ENCODE data around the gene ESPL1. TPM values are rescaled to one million over a fixed set of nuclear protein-coding genes. Genes with fewer than 3 reads are reported as not detected.
"Not testable (repeated sequence)": the region's sequence is repeated elsewhere in the genome, so short reads cannot be mapped to it uniquely, and the experiment has no call there.

Gene ESPL1
- total RNA-seq, 1 experiment from 2014 or later, result 15.7 TPM

- DNase-seq (ENCODE audit: extremely low read depth, low read depth), result not testable (repeated sequence)
Observed at GRCh38 chr12:53332339-53332738, 64.2 kb downstream of the ESPL1 start.

- DNase-seq (ENCODE audit: extremely low read depth, low read depth), result no peak
Observed at GRCh38 chr12:53332744-53333143, 64.6 kb downstream of the ESPL1 start.

- DNase-seq (ENCODE audit: extremely low read depth, low read depth), result no peak
Observed at GRCh38 chr12:53333289-53333688, 65.2 kb downstream of the ESPL1 start.

DNA sequence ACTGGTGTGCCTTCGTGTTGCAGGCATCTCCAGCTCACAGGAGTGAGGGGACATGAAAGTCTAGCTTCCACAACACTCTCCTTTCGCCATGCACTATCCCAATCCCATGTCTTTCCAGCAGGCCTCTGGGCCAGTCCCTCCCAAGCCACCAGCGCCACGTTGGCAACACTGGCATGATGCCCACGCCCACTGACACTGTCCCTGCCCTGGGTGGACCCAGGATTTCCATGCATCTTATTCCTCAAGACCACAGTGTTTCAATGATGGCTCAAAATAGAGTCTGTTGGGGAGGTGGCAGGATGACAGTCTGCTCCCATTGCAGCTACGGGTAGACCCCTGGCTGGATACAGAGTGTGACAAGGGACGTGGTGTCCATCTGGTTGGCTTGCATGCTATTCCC lies 65.7 kb downstream of the ESPL1 start:
- no peak for DNase-seq (ENCODE audit: extremely low read depth, low read depth)

DNA sequence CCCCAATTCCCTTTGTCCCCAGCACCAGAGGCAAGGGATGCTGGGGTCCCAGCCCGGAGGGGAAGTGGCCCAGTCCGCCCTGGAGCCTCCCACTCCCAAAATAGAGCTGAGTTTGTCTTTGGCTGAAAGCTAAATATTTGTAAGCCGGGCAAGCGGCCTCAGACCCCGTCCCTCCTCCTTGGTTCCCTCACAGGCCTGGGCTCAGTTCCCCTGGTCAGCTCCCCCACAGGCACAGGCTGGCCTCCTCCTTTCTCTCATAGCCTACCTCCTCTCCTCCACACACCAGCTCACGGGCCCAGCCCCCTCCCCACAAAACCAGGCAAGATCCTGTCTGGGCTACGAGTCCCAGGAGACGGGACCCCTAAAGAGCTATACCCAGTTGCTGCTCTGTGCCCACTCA lies 66.7 kb downstream of the ESPL1 start:
- no peak for DNase-seq (ENCODE audit: extremely low read depth, low read depth)

DNA sequence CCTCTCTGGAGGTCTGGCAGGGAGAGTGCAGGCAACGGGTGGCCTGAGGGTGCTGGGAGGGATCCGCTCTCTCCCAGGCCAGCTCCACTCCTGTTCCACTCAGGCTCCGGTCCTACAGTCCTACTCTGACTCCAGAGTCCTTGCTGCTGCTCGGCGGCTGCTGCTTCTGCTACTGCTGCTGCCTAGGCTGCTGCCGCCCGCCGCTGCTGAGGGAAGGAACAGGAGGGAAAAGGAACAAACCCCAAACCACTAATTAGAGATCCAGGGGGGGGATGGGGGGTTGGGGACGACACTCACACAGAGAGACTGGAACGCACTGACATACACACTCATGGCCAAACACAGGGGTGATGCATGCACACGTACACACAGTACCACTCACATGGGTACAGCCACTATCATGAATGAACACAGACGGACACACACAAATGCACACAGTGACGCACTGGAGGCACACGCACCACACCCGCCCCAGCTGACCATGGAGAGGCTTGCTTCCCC lies 68.1 kb downstream of the ESPL1 start, which contains the start of gene SP7:
Gene SP7, minus strand, starts transcription at position 174 of the 501 bp plus-strand sequence. CDS start 708 bp downstream, outside the sequence.
- no peak for DNase-seq (ENCODE audit: extremely low read depth, low read depth)

- DNase-seq (ENCODE audit: extremely low read depth, low read depth), result no peak
Observed at GRCh38 chr12:53338017-53338416, 69.9 kb downstream of the ESPL1 start.

DNA sequence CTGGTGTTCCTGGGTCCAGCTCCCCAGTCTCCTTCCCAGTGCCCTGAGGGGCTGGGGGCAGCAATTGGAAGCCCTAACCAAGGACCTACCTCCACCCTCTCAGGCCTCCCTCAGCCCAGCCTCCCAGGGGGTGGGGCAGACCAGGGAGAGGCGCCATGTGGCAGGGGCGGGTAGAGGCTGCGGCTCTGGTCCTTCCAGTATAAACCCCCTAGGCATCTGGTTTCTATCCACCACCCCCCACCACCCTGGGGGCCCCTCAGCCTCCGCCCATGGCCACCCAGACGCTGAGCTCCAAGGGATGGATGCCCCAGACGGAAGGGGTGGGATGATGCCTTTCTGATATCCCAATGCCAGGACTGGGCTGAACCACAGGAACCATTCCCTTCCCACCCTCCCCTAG lies 70.8 kb downstream of the ESPL1 start:
- DNase-seq (ENCODE audit: extremely low read depth, low read depth), result no peak

DNA sequence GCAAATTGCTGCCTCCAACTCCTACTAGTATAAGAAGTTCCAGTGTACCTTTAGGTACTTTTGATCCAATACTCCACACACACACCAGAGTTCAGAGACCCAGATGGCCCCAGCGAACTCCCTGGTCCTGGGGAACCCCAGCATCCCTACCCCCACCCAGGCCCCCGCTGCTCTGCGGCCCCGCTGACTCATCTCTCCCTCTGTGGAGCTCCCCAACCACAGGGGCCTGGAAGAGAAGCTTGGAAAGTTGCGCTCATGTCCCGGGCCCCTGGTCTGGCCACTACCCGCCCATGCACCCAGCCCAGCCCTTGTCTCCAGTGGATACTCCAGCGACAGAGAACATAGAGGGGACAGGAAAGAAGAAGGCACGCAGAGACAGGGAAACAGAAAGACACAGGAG lies 72.3 kb downstream of the ESPL1 start:
- DNase-seq (ENCODE audit: extremely low read depth, low read depth), result no peak

Other genes starting within 250 kb of the ESPL1 start
- 12.1 and 16.9 TPM in 2 replicates for gene TNS2, start 218.2 kb upstream of the ESPL1 start, total RNA-seq (2014; rRNA removed; shearing (Covaris generic))
- gene SPRYD3, start 188.9 kb upstream of the ESPL1 start, total RNA-seq (2014; rRNA removed; shearing (Covaris generic)), result 24.4 and 28.5 TPM in 2 replicates
- gene IGFBP6, start 170.6 kb upstream of the ESPL1 start, total RNA-seq (2014; rRNA removed; shearing (Covaris generic)), result 53.1 and 54.9 TPM in 2 replicates
- not detected in 2 replicates for gene SOAT2, start 164.8 kb upstream of the ESPL1 start, total RNA-seq (2014; rRNA removed; shearing (Covaris generic))
- gene ZNF740, start 87.6 kb upstream of the ESPL1 start, total RNA-seq (2014; rRNA removed; shearing (Covaris generic)), result 12.3 and 14.9 TPM in 2 replicates
- gene CSAD, start 87.4 kb upstream of the ESPL1 start, total RNA-seq (2014; rRNA removed; shearing (Covaris generic)), result 5.6 and 12.6 TPM in 2 replicates
- not detected in 2 replicates for gene ITGB7, start 61.0 kb upstream of the ESPL1 start, total RNA-seq (2014; rRNA removed; shearing (Covaris generic))
- 8.5 and 12.0 TPM in 2 replicates for gene RARG, start 36.1 kb upstream of the ESPL1 start, total RNA-seq (2014; rRNA removed; shearing (Covaris generic))
- gene PFDN5, start 27.2 kb downstream of the ESPL1 start, total RNA-seq (2014; rRNA removed; shearing (Covaris generic)), result 346 and 357 TPM in 2 replicates
- gene MYG1, start 31.4 kb downstream of the ESPL1 start, total RNA-seq (2014; rRNA removed; shearing (Covaris generic)), result 112 and 124 TPM in 2 replicates
- gene AAAS, start 53.3 kb downstream of the ESPL1 start, total RNA-seq (2014; rRNA removed; shearing (Covaris generic)), result 92.3 and 98.9 TPM in 2 replicates
- not detected in 2 replicates for gene SP7, start 68.1 kb downstream of the ESPL1 start, total RNA-seq (2014; rRNA removed; shearing (Covaris generic))
- 49.4 and 51.7 TPM in 2 replicates for gene SP1, start 111.9 kb downstream of the ESPL1 start, total RNA-seq (2014; rRNA removed; shearing (Covaris generic))
- 0.15 TPM in 1 of 2 replicates, not detected in the other for gene AMHR2, start 155.6 kb downstream of the ESPL1 start, total RNA-seq (2014; rRNA removed; shearing (Covaris generic))
- 119 and 129 TPM in 2 replicates for gene PRR13, start 173.4 kb downstream of the ESPL1 start, total RNA-seq (2014; rRNA removed; shearing (Covaris generic))
- 215 and 326 TPM in 2 replicates for gene PCBP2, start 183.8 kb downstream of the ESPL1 start, total RNA-seq (2014; rRNA removed; shearing (Covaris generic))
- 4.5 and 6.3 TPM in 2 replicates for gene MAP3K12, start 231.2 kb downstream of the ESPL1 start, total RNA-seq (2014; rRNA removed; shearing (Covaris generic))
- gene TARBP2, start 233.0 kb downstream of the ESPL1 start, total RNA-seq (2014; rRNA removed; shearing (Covaris generic)), result 33.9 and 34.6 TPM in 2 replicates
- gene NPFF, start 239.2 kb downstream of the ESPL1 start, total RNA-seq (2014; rRNA removed; shearing (Covaris generic)), result 1.0 TPM in 1 of 2 replicates, not detected in the other

Data from NCI-H460 (cell line).